Transverse colon (tissue), 3 donors: ENCODE results near the gene TCERG1L.

Source experiments
- EP300 ChIP-seq: sonication (generic); formaldehyde crosslinking; IDR thresholded peaks from one replicate; pipeline ENCODE4 v1.6.1; 2017; ENCODE audit warnings: antibody characterized with exemption, low read depth
- POLR2A ChIP-seq: fragments of 450-650 bp; IDR thresholded peaks from one replicate; pipeline ENCODE4 v1.6.1; 2016; ENCODE audit warnings: antibody characterized with exemption, mild to moderate bottlenecking, moderate library complexity
- POLR2AphosphoS5 ChIP-seq, 3 donors: sonication (generic); formaldehyde crosslinking; IDR thresholded peaks; one replicate each; pipeline ENCODE4 v1.6.1; 2016; ENCODE audit warnings: antibody characterized with exemption in 3 of 3

DNA sequence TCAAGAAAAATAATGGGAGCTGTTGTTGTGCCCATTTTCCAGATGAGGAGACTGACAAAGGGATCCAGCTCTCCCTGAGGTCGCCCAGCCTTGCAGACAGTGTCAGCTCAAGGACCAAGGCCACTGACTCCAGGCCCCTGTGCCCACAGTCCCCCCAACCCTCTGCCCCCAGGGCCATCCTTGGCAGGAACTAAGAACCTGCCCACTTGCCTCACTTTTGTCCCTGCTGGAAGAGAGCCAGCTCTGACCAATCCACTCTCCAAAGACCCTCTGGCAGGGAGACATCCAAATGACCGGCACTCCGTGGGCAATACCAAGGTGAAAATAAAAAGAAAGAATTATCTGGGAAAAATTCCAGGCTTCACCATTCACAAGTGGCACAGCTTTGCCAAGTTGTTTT, 101.3 kb downstream of the TCERG1L start:
- TF ChIP-seq POLR2A (no peak), POLR2AphosphoS5 (IDR thresholded peaks at IDR 0.05) (no peak), EP300 (no peak)
